Naive thymus-derived CD4-positive, alpha-beta T cell (primary cell): ENCODE data around the gene ODAD3. TPM values are rescaled to one million over a fixed set of nuclear protein-coding genes. Genes with fewer than 3 reads are reported as not detected.
A peak's percentile ranks its signal among the peaks of the same experiment; 100 is the strongest.

Experiments used
- ATAC-seq: fragments of 150-1000 bp; cut with Tn5 transposase; 2 replicates; pipeline ENCODE4 v1.10.0; 2021; ENCODE audit warnings: mild to moderate bottlenecking, moderate library complexity
- CTCF ChIA-PET: fragments of 350-600 bp; sonication (Branson Sonifier 250); formaldehyde crosslinking; loops from one replicate; lab custom pipeline; 2021; ENCODE audit warnings: antibody characterized with exemption; lab: Charles Lee
- POLR2A ChIA-PET: fragments of 350-600 bp; sonication (Branson Sonifier 250); formaldehyde crosslinking; loops from one replicate; lab custom pipeline; 2021; ENCODE audit warnings: antibody characterized with exemption, inconsistent platforms; lab: Charles Lee
- DNase-seq, 9 donors: peaks; one replicate each; pipeline versions ENCODE4 v3.0.0 to v3.0.0-alpha.2; 2020 to 2022; ENCODE audit warnings: mixed read lengths in 1 of 9
- H3K27ac ChIP-seq: one replicate; pipeline ENCODE4 v1.7.0; 2013; ENCODE audit warnings: mild to moderate bottlenecking, low read depth, low read length, moderate library complexity
- H3K27me3 ChIP-seq, 2 donors: one replicate each; pipeline ENCODE4 v1.7.0; 2013; ENCODE audit warnings: low read length in 2 of 2, mild to moderate bottlenecking in 2 of 2, moderate library complexity in 2 of 2; ENCODE audit not compliant: control insufficient read depth in 2 of 2, insufficient read depth in 2 of 2
- H3K36me3 ChIP-seq, 3 experiments: 1 replicate in 2 of 3; 2 replicates in 1 of 3; pipeline ENCODE4 v1.7.0; 2013; ENCODE audit warnings: low read length in 3 of 3, mild to moderate bottlenecking in 3 of 3, moderate library complexity in 1 of 3; ENCODE audit not compliant: insufficient read depth in 3 of 3, control insufficient read depth in 2 of 3
- H3K4me1 ChIP-seq, 2 donors: one replicate each; pipeline ENCODE4 v1.7.0; 2013; ENCODE audit warnings: low read length in 2 of 2, mild to moderate bottlenecking in 2 of 2, moderate library complexity in 1 of 2; ENCODE audit not compliant: control insufficient read depth in 2 of 2, insufficient read depth in 2 of 2
- H3K4me3 ChIP-seq: 2 replicates; pipeline ENCODE4 v1.7.0; 2013; ENCODE audit warnings: mild to moderate bottlenecking, low read length
- H3K9me3 ChIP-seq, 3 experiments: 1 replicate in 2 of 3; 2 replicates in 1 of 3; pipeline ENCODE4 v1.7.0; 2013; ENCODE audit warnings: low read length in 3 of 3; ENCODE audit not compliant: control insufficient read depth in 2 of 3
- H3K27ac Mint-ChIP-seq, 9 donors: one replicate each; pipeline ENCODE4 v1.8.0; 2020 to 2022; ENCODE audit warnings: mixed read lengths in 9 of 9, mild to moderate bottlenecking in 8 of 9, moderate library complexity in 5 of 9, inconsistent platforms in 2 of 9
- H3K27me3 Mint-ChIP-seq, 5 donors: one replicate each; pipeline ENCODE4 v1.8.0; 2021 to 2022; ENCODE audit warnings: mixed read lengths in 5 of 5, mild to moderate bottlenecking in 1 of 5
- H3K36me3 Mint-ChIP-seq, 5 donors: one replicate each; pipeline ENCODE4 v1.8.0; 2020 to 2022; ENCODE audit warnings: mixed read lengths in 5 of 5, mild to moderate bottlenecking in 3 of 5, inconsistent platforms in 1 of 5
- H3K4me1 Mint-ChIP-seq, 7 donors: one replicate each; pipeline ENCODE4 v1.8.0; 2020 to 2022; ENCODE audit warnings: mixed read lengths in 7 of 7, mild to moderate bottlenecking in 3 of 7, inconsistent platforms in 1 of 7
- H3K4me3 Mint-ChIP-seq, 10 donors: one replicate each; pipeline ENCODE4 v1.8.0; 2020 to 2022; ENCODE audit warnings: mild to moderate bottlenecking in 10 of 10, mixed read lengths in 10 of 10, moderate library complexity in 6 of 10, inconsistent platforms in 2 of 10
- H3K9me3 Mint-ChIP-seq, 11 donors: one replicate each; pipeline ENCODE4 v1.8.0; 2020 to 2022; ENCODE audit warnings: mixed read lengths in 11 of 11, mild to moderate bottlenecking in 4 of 11, inconsistent platforms in 1 of 11, moderate library complexity in 1 of 11
- intact Hi-C, 2 donors: fragments of 100-400 bp; cut with micrococcal nuclease; formaldehyde crosslinking; loops; one replicate each; pipeline ENCODE4 v1.15.1; 2023
- polyA plus RNA-seq, 2 donors: library from polyadenylated mRNA; unstranded; fragments of 300-500 nt; fragmentation: Illumina TruSeq; gene quantifications; one replicate each; pipeline ENCODE4 v1.2.3, GENCODE V29; 2021
- total RNA-seq, 6 experiments: library from RNA in 5 of 6; stranded (reverse) in 5 of 6; gene quantifications; 1 replicate in 5 of 6; 2 replicates in 1 of 6; pipeline ENCODE4 v1.2.3 and lab custom pipeline; 2021 to 2026

Gene ODAD3
- not detected for total RNA-seq
- not detected for polyA plus RNA-seq
- not detected for total RNA-seq (lab: John Stamatoyannopoulos, UW)

- Histone ChIP-seq H3K27ac (peak within 1 kb of the TSS; percentile 77), H3K4me3 (peak within 1 kb of the TSS; percentile 77), H3K9me3 (no peaks in the 10 kb centered on the region), H3K36me3 (peaks cover 0 to 30% (median 7%) of the 10 kb centered on the region in 3 experiments), H3K27me3 (no peaks in the 10 kb centered on the region), H3K4me1 (peaks cover 13 to 16% of the 10 kb centered on the region in 2 donors)
- H3K36me3 Mint-ChIP-seq, result peaks cover 0 to 13% (median 5%) of the 10 kb centered on the region in 5 donors
- H3K4me3 Mint-ChIP-seq, result peak within 1 kb of the TSS; percentile 96 to 100 (median 99)
- no peaks in the 10 kb centered on the region for H3K9me3 Mint-ChIP-seq
- ATAC-seq (peak; percentile 97), DNase-seq (peak; percentile 90 to 99 (median 97))
- intact Hi-C loops, result loop anchor here (1.0 to 5.0 kb wide), 18 partner anchors 13 to 1716 kb away; partner anchors contain the start of genes CCDC159 (in 2 of the 2), ECSIT (in 2 of the 2), ELOF1 (in 2 of the 2) and TMEM205 (in 2 of the 2)
- peaks cover 0 to 8% (median 0%) of the 10 kb centered on the region in 5 donors for H3K27me3 Mint-ChIP-seq
- peak within 1 kb of the TSS; percentile 91 to 98 (median 97) for H3K27ac Mint-ChIP-seq
- CTCF ChIA-PET, result interaction anchor here (0.6 to 1.9 kb wide), 5 partner anchors 13 to 58 kb away, joined by 3 to 7 read pairs (median 3); no protein-coding TSS in a partner anchor
- POLR2A ChIA-PET, result interaction anchor here (1.0 to 1.9 kb wide), 4 partner anchors 52 to 94 kb away, joined by 4 to 24 read pairs (median 8); partner anchors contain the start of genes ECSIT and SWSAP1
- H3K4me1 Mint-ChIP-seq, result peaks cover 10 to 34% (median 24%) of the 10 kb centered on the region in 7 donors
These were observed at the start of gene ODAD3, which contains the start of gene PRKCSH for GRCh38 chr19:11435057-11435832. Gene ODAD3 (minus strand): TSS chr19:11435121. CDS start chr19:11435016, 105 bp downstream. Gene PRKCSH (plus strand): TSS chr19:11435635. CDS start chr19:11436118, 483 bp downstream.

GRCh38 chr19:11483366-11484111, 48.6 kb upstream of the ODAD3 start:
- Histone ChIP-seq H3K27me3 (peaks cover 8 to 17% of the 10 kb centered on the region in 2 donors), H3K4me1 (peaks cover 15 to 20% of the 10 kb centered on the region in 2 donors), H3K36me3 (peaks cover 0 to 11% (median 0%) of the 10 kb centered on the region in 3 experiments), H3K27ac (no peak overlapping the region), H3K9me3 (no peaks in the 10 kb centered on the region), H3K4me3 (no peak overlapping the region)
- ChIA-PET POLR2A (interaction anchor here (1.1 to 1.4 kb wide), 2 partner anchors 95 to 102 kb away, joined by 4 to 7 read pairs; no protein-coding TSS in a partner anchor), CTCF (interaction anchor here (0.5 to 1.9 kb wide), 9 partner anchors 10 to 1411 kb away, joined by 3 to 9 read pairs (median 3); no protein-coding TSS in a partner anchor)
- intact Hi-C loops, result loop anchor here in 1 of 2 donors (2.0 to 5.0 kb wide), 3 partner anchors 103 to 326 kb away; partner anchors contain the start of gene SPC24
- Mint-ChIP-seq H3K27me3 (peaks cover 22 to 35% (median 25%) of the 10 kb centered on the region in 5 donors), H3K36me3 (peaks cover 0 to 16% (median 11%) of the 10 kb centered on the region in 5 donors), H3K27ac (peak overlapping the region in 1 of 9 donors; percentile 38), H3K4me1 (peaks cover 11 to 24% (median 21%) of the 10 kb centered on the region in 7 donors), H3K4me3 (no peak overlapping the region), H3K9me3 (no peaks in the 10 kb centered on the region)
- ATAC-seq (no peak), DNase-seq (no peak)

- Histone ChIP-seq H3K27ac (no peak overlapping the region), H3K27me3 (peaks cover 8 to 17% of the 10 kb centered on the region in 2 donors)
- POLR2A ChIA-PET, result interaction anchor here (0.5 to 1.4 kb wide), 6 partner anchors 46 to 538 kb away, joined by 3 to 7 read pairs (median 4); partner anchors contain the start of gene ECSIT
These were observed 47.6 kb upstream of the ODAD3 start for GRCh38 chr19:11482384-11483050.

GRCh38 chr19:11481534-11482383, 46.8 kb upstream of the ODAD3 start:
- POLR2A ChIA-PET, result interaction anchor here (0.6 to 1.4 kb wide), 6 partner anchors 47 to 106 kb away, joined by 3 to 7 read pairs (median 4); partner anchors contain the start of gene ECSIT
- H3K9me3 ChIP-seq, result no peaks in the 10 kb centered on the region
- no peaks in the 10 kb centered on the region for H3K9me3 Mint-ChIP-seq
- H3K36me3 ChIP-seq, result peaks cover 0 to 4% (median 0%) of the 10 kb centered on the region in 3 experiments
- H3K27me3 ChIP-seq, result peaks cover 8 to 17% of the 10 kb centered on the region in 2 donors
- H3K27ac ChIP-seq, result no peak overlapping the region
- ATAC-seq (peak; percentile 74), DNase-seq (peak; percentile 33 to 81 (median 53))
- CTCF ChIA-PET, result interaction anchor here (0.6 to 1.9 kb wide), 14 partner anchors 12 to 1409 kb away, joined by 3 to 9 read pairs (median 3); partner anchors contain the start of genes PRKCSH and SWSAP1
- peaks cover 0 to 13% (median 11%) of the 10 kb centered on the region in 5 donors for H3K36me3 Mint-ChIP-seq
- peaks cover 25 to 40% (median 34%) of the 10 kb centered on the region in 5 donors for H3K27me3 Mint-ChIP-seq
- peak overlapping the region; percentile 19 for H3K4me3 ChIP-seq
- peaks cover 12 to 24% (median 21%) of the 10 kb centered on the region in 7 donors for H3K4me1 Mint-ChIP-seq
- H3K4me1 ChIP-seq, result peaks cover 15 to 20% of the 10 kb centered on the region in 2 donors
- intact Hi-C loops, result loop anchor here (1.0 to 5.0 kb wide), 8 partner anchors 24 to 344 kb away; partner anchors contain the start of genes ODAD3 (in 2 of the 2), PRKCSH (in 2 of the 2), ZNF653 (in 2 of the 2) and SPC24 (in 1 of the 2)
- peak overlapping the region; percentile 53 to 83 (median 70) for H3K4me3 Mint-ChIP-seq
- peak overlapping the region in 3 of 9 donors; percentile 19 to 78 (median 32) for H3K27ac Mint-ChIP-seq

More at GRCh38 chr19:11482384-11483050, 47.6 kb upstream of the ODAD3 start:
- H3K36me3 Mint-ChIP-seq, result peaks cover 0 to 16% (median 11%) of the 10 kb centered on the region in 5 donors
- peaks cover 12 to 24% (median 21%) of the 10 kb centered on the region in 7 donors for H3K4me1 Mint-ChIP-seq
- ATAC-seq, result peak; percentile 92
- Histone ChIP-seq H3K4me3 (peak overlapping the region; percentile 19), H3K4me1 (peaks cover 15 to 20% of the 10 kb centered on the region in 2 donors), H3K9me3 (no peaks in the 10 kb centered on the region), H3K36me3 (peaks cover 0 to 11% (median 0%) of the 10 kb centered on the region in 3 experiments)
- H3K27me3 Mint-ChIP-seq, result peaks cover 25 to 37% (median 33%) of the 10 kb centered on the region in 5 donors
- CTCF ChIA-PET, result interaction anchor here (0.6 to 1.9 kb wide), 17 partner anchors 11 to 1531 kb away, joined by 3 to 9 read pairs (median 3); partner anchors contain the start of genes PRKCSH and SWSAP1
- H3K27ac Mint-ChIP-seq, result peak overlapping the region in 2 of 9 donors; percentile 21 to 85
- peak; percentile 63 to 92 (median 76) for DNase-seq
- H3K9me3 Mint-ChIP-seq, result no peaks in the 10 kb centered on the region
- intact Hi-C loops, result loop anchor here (1.0 to 5.0 kb wide), 8 partner anchors 23 to 345 kb away; partner anchors contain the start of genes ODAD3 (in 2 of the 2), PRKCSH (in 2 of the 2), ZNF653 (in 2 of the 2) and SPC24 (in 1 of the 2)
- peak overlapping the region in 9 of 10 donors; percentile 52 to 83 (median 71) for H3K4me3 Mint-ChIP-seq
